22Rv1 (cell line): ENCODE data around the gene BSND.

Source experiments
- ZFX ChIP-seq: fragments of 450-650 bp; IDR thresholded peaks from 2 replicates; pipeline ENCODE4 v1.6.1; 2017; ENCODE audit warnings: antibody characterized with exemption, borderline replicate concordance
- TF ChIP-seq, protein P1 (sequence below): fragments of 450-650 bp; IDR thresholded peaks from 2 replicates; pipeline ENCODE4 v1.5.1; 2017; ENCODE audit warnings: mild to moderate bottlenecking

DNA sequence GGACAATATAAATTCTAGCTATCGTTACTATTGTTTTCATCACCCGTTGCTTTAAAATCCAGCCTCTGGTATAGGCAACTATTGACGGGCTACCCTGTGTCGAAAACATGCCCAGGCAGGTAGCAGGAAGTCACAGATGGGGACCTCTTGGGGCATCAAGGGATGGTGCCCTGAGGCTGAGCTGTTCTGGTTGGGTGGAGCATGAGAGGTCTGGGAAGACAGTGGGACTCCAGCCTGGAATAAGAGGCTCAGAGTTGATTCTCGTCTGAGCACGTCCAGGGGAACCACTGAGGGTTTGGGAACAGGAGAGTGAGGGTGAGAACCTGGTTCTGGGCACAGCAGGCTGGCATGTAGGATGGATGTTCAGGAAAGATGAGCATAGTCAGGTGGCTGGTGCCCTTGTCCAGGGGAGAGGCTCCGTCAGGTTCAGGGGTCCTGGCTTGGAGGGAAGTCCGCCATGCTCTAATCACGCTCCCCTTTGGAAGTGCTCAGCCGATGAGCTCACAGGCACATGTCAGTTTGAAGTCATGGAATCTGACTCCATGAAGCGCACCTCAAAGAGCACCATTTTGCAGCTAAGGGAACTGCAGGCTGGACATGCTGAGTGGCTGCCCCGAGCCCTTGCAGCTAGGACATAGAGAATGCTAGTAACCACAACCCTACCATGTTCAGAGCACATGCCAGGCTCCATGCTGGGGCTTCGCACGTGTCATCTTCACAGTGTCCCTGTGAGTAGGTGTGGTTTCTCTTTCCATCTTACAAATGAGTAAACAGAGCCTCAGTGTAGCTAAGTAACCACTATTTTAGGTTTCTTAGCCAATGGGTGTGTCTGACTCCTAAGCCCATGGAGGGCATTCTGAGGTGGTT is 61.6 kb downstream of the BSND start:
- TF ChIP-seq, protein P1, sequence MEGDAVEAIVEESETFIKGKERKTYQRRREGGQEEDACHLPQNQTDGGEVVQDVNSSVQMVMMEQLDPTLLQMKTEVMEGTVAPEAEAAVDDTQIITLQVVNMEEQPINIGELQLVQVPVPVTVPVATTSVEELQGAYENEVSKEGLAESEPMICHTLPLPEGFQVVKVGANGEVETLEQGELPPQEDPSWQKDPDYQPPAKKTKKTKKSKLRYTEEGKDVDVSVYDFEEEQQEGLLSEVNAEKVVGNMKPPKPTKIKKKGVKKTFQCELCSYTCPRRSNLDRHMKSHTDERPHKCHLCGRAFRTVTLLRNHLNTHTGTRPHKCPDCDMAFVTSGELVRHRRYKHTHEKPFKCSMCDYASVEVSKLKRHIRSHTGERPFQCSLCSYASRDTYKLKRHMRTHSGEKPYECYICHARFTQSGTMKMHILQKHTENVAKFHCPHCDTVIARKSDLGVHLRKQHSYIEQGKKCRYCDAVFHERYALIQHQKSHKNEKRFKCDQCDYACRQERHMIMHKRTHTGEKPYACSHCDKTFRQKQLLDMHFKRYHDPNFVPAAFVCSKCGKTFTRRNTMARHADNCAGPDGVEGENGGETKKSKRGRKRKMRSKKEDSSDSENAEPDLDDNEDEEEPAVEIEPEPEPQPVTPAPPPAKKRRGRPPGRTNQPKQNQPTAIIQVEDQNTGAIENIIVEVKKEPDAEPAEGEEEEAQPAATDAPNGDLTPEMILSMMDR = no peak
- no peak for TF ChIP-seq ZFX
